Measurements from ENCODE around the gene ZBED4. TPM values are rescaled to one million over a fixed set of nuclear protein-coding genes. Genes with fewer than 3 reads are reported as not detected.

ZBED4 gene
- total and polyA plus RNA-seq, 2 donors (not counting 1 experiment from before 2014, with no cell fraction given), result 3.5 to 6.3 TPM

GRCh38 chr22:49914256-49914655 is 60.6 kb downstream of the ZBED4 start:
- Histone ChIP-seq H2AFZ (ENCODE audit: low read length) (no peak overlapping the region), H3K4me2 (ENCODE audit: extremely low read depth, insufficient read depth, low read length) (no peak overlapping the region), H3K36me3 (ENCODE audit: control insufficient read depth, insufficient read depth, low read length) (peaks cover 2% of the 10 kb centered on the region), H3K4me1 (ENCODE audit: control insufficient read depth, extremely low read depth, insufficient read depth, low read length) (peaks cover 2% of the 10 kb centered on the region), H3K27ac (ENCODE audit: insufficient read depth, low read length) (no peak overlapping the region), H3K27me3 (ENCODE audit: control insufficient read depth, insufficient read depth, low read length) (no peaks in the 10 kb centered on the region), H4K20me1 (ENCODE audit: control insufficient read depth, extremely low read depth, insufficient read depth, low read length) (no peaks in the 10 kb centered on the region), H3K4me3 (replicated peaks in 1 of 4; ENCODE audit: control extremely low read depth in 1 of 4, insufficient read depth in 1 of 4, low read depth in 3 of 4, low read length in 4 of 4) (no peak overlapping the region), H3K9me3 (ENCODE audit: control insufficient read depth, insufficient read depth, low read depth, low read length) (no peaks in the 10 kb centered on the region), H3K79me2 (ENCODE audit: control insufficient read depth, insufficient read depth, low read length) (peaks cover 6% of the 10 kb centered on the region), H3K9ac (ENCODE audit: insufficient read depth, low read length) (no peak overlapping the region)
- TF ChIP-seq CTCF (conservative IDR thresholded peaks at IDR 0.05 in 1 of 2, IDR thresholded peaks at IDR 0.05 in 1 of 2; ENCODE audit: low read depth in 1 of 2, low read length in 2 of 2), result no peak
- no peak for TF ChIP-seq EZH2 (IDR thresholded peaks at IDR 0.05; ENCODE audit: low read length, missing control alignments)
- DNase-seq (ENCODE audit: low read depth in 2 of 2), result no peak

GRCh38 chr22:49915610-49916009 is 62.0 kb downstream of the ZBED4 start:
- no peak for DNase-seq (ENCODE audit: low read depth in 2 of 2)
- H3K79me2 ChIP-seq (ENCODE audit: control insufficient read depth, insufficient read depth, low read length), result peaks cover 6% of the 10 kb centered on the region
- no peak overlapping the region for H3K4me3 ChIP-seq (replicated peaks in 1 of 4; ENCODE audit: control extremely low read depth in 1 of 4, insufficient read depth in 1 of 4, low read depth in 3 of 4, low read length in 4 of 4)
- no peaks in the 10 kb centered on the region for H3K9me3 ChIP-seq (ENCODE audit: control insufficient read depth, insufficient read depth, low read depth, low read length)
- TF ChIP-seq EZH2 (IDR thresholded peaks at IDR 0.05; ENCODE audit: low read length, missing control alignments) (no peak), CTCF (conservative IDR thresholded peaks at IDR 0.05 in 1 of 2, IDR thresholded peaks at IDR 0.05 in 1 of 2; ENCODE audit: low read depth in 1 of 2, low read length in 2 of 2) (no peak)
- no peak overlapping the region for H3K4me2 ChIP-seq (ENCODE audit: extremely low read depth, insufficient read depth, low read length)
- H3K36me3 ChIP-seq (ENCODE audit: control insufficient read depth, insufficient read depth, low read length), result peaks cover 5% of the 10 kb centered on the region
- H3K9ac ChIP-seq (ENCODE audit: insufficient read depth, low read length), result no peak overlapping the region
- H3K27me3 ChIP-seq (ENCODE audit: control insufficient read depth, insufficient read depth, low read length), result no peaks in the 10 kb centered on the region
- H2AFZ ChIP-seq (ENCODE audit: low read length), result no peak overlapping the region
- H3K27ac ChIP-seq (ENCODE audit: insufficient read depth, low read length), result no peak overlapping the region
- H3K4me1 ChIP-seq (ENCODE audit: control insufficient read depth, extremely low read depth, insufficient read depth, low read length), result peaks cover 5% of the 10 kb centered on the region
- H4K20me1 ChIP-seq (ENCODE audit: control insufficient read depth, extremely low read depth, insufficient read depth, low read length), result no peaks in the 10 kb centered on the region

- no peak overlapping the region for H2AFZ ChIP-seq (ENCODE audit: low read length)
- H3K4me1 ChIP-seq (ENCODE audit: control insufficient read depth, extremely low read depth, insufficient read depth, low read length), result peaks cover 5% of the 10 kb centered on the region
- H3K27ac ChIP-seq (ENCODE audit: insufficient read depth, low read length), result no peak overlapping the region
- no peak for DNase-seq (ENCODE audit: low read depth in 2 of 2)
- no peak overlapping the region for H3K4me2 ChIP-seq (ENCODE audit: extremely low read depth, insufficient read depth, low read length)
- H3K27me3 ChIP-seq (ENCODE audit: control insufficient read depth, insufficient read depth, low read length), result no peaks in the 10 kb centered on the region
- peaks cover 6% of the 10 kb centered on the region for H3K79me2 ChIP-seq (ENCODE audit: control insufficient read depth, insufficient read depth, low read length)
- TF ChIP-seq CTCF (conservative IDR thresholded peaks at IDR 0.05 in 1 of 2, IDR thresholded peaks at IDR 0.05 in 1 of 2; ENCODE audit: low read depth in 1 of 2, low read length in 2 of 2) (no peak), EZH2 (IDR thresholded peaks at IDR 0.05; ENCODE audit: low read length, missing control alignments) (no peak)
- no peaks in the 10 kb centered on the region for H4K20me1 ChIP-seq (ENCODE audit: control insufficient read depth, extremely low read depth, insufficient read depth, low read length)
- H3K4me3 ChIP-seq (replicated peaks in 1 of 4; ENCODE audit: control extremely low read depth in 1 of 4, insufficient read depth in 1 of 4, low read depth in 3 of 4, low read length in 4 of 4), result no peak overlapping the region
- no peak overlapping the region for H3K9ac ChIP-seq (ENCODE audit: insufficient read depth, low read length)
- peaks cover 9% of the 10 kb centered on the region for H3K36me3 ChIP-seq (ENCODE audit: control insufficient read depth, insufficient read depth, low read length)
- no peaks in the 10 kb centered on the region for H3K9me3 ChIP-seq (ENCODE audit: control insufficient read depth, insufficient read depth, low read depth, low read length)
Measured at GRCh38 chr22:49916831-49917230, 63.2 kb downstream of the ZBED4 start.

All from fibroblast of lung (primary cell).